IMR-90 (cell line): ENCODE data around the gene PGS1. TPM values are rescaled to one million over a fixed set of nuclear protein-coding genes. Genes with fewer than 3 reads are reported as not detected.

ENCODE experiments used
- ATAC-seq: fragments of 200-7000 bp; cut with Tn5 transposase; 2 replicates; pipeline ENCODE4 v1.9.1; 2020; ENCODE audit warnings: low read depth, mild to moderate bottlenecking, moderate library complexity
- BruUV-seq: library from RNA; stranded (reverse); fragments of 400-500 nt; replicated peaks from 2 replicates; lab custom pipeline; 2021; lab: Mats Ljungman, UMichigan
- CTCF ChIA-PET: fragments of 300-600 bp; formaldehyde crosslinking; extraction: SDS; loops from one replicate; lab custom pipeline; 2021; ENCODE audit warnings: antibody characterized with exemption; lab: Yijun Ruan, JAX
- POLR2A ChIA-PET: fragments of 300-600 bp; sonication (Branson Sonifier 250); formaldehyde crosslinking; loops from one replicate; lab custom pipeline; 2022; ENCODE audit warnings: antibody characterized with exemption; ENCODE audit not compliant: unreplicated experiment; lab: Charles Lee
- DNase-seq: peaks from one replicate; pipeline ENCODE4 v3.0.0; 2013
- H2AFZ ChIP-seq: replicated peaks from 2 replicates; pipeline ENCODE3; 2013; ENCODE audit warnings: low read length, mild to moderate bottlenecking; ENCODE audit not compliant: poor library complexity
- H2AK5ac ChIP-seq: 2 replicates; pipeline ENCODE4 v1.6.1; 2013; ENCODE audit warnings: low read depth, low read length, inconsistent platforms
- H2AK9ac ChIP-seq: replicated peaks from 2 replicates; pipeline ENCODE3; 2013; ENCODE audit warnings: mild to moderate bottlenecking, low read depth, low read length, moderate library complexity; ENCODE audit not compliant: poor library complexity
- H2BK120ac ChIP-seq: 2 replicates; pipeline ENCODE4 v1.6.1; 2013; ENCODE audit warnings: low read depth, low read length, inconsistent platforms
- H2BK15ac ChIP-seq: 3 replicates; pipeline ENCODE4 v1.6.1; 2013; ENCODE audit warnings: low read depth, low read length, inconsistent platforms
- H2BK20ac ChIP-seq: 2 replicates; pipeline ENCODE4 v1.6.1; 2013; ENCODE audit warnings: low read depth, mild to moderate bottlenecking, inconsistent platforms, low read length, moderate library complexity
- H2BK5ac ChIP-seq: 2 replicates; pipeline ENCODE4 v1.6.1; 2013; ENCODE audit warnings: mild to moderate bottlenecking, low read depth, low read length, inconsistent platforms; ENCODE audit not compliant: poor library complexity, severe bottlenecking
- H3K14ac ChIP-seq: replicated peaks from 2 replicates; pipeline ENCODE4 v1.6.1; 2013; ENCODE audit warnings: low read depth, low read length, inconsistent platforms
- H3K18ac ChIP-seq: 2 replicates; pipeline ENCODE4 v1.6.1; 2013; ENCODE audit warnings: low read depth, low read length, control low read depth
- H3K23ac ChIP-seq: 2 replicates; pipeline ENCODE4 v1.6.1; 2013; ENCODE audit warnings: low read depth, low read length, inconsistent platforms
- H3K27ac ChIP-seq: 2 replicates; pipeline ENCODE4 v1.5.1; 2013; ENCODE audit warnings: mild to moderate bottlenecking, control low read depth, low read length; ENCODE audit not compliant: insufficient read depth
- H3K27me3 ChIP-seq: 2 replicates; pipeline ENCODE4 v1.6.1; 2013; ENCODE audit warnings: low read length; ENCODE audit not compliant: control insufficient read depth, insufficient read depth
- H3K36me3 ChIP-seq: 2 replicates; pipeline ENCODE4 v1.6.1; 2013; ENCODE audit warnings: low read length, mixed read lengths; ENCODE audit not compliant: control insufficient read depth, insufficient read depth
- H3K4ac ChIP-seq: 2 replicates; pipeline ENCODE4 v1.6.1; 2013; ENCODE audit warnings: low read depth, low read length, inconsistent platforms
- H3K4me1 ChIP-seq: 2 replicates; pipeline ENCODE4 v1.6.1; 2013; ENCODE audit warnings: low read length, mixed read lengths; ENCODE audit not compliant: control insufficient read depth, insufficient read depth
- H3K4me2 ChIP-seq: 2 replicates; pipeline ENCODE4 v1.6.1; 2013; ENCODE audit warnings: low read depth, mild to moderate bottlenecking, control low read depth, low read length, moderate library complexity
- H3K4me3 ChIP-seq: 2 replicates; pipeline ENCODE4 v1.5.1; 2013; ENCODE audit warnings: low read depth, mild to moderate bottlenecking, control low read depth, low read length, moderate library complexity; ENCODE audit not compliant: insufficient read depth
- H3K56ac ChIP-seq: 2 replicates; pipeline ENCODE4 v1.6.1; 2013; ENCODE audit warnings: low read length, inconsistent platforms; ENCODE audit not compliant: insufficient read depth; ENCODE audit errors: extremely low read depth
- H3K79me1 ChIP-seq, 2 experiments: 2 replicates each; pipeline ENCODE4 v1.6.1; 2013; ENCODE audit warnings: low read length in 2 of 2, inconsistent platforms in 1 of 2, low read depth in 1 of 2
- H3K9ac ChIP-seq: 2 replicates; pipeline ENCODE4 v1.6.1; 2013; ENCODE audit warnings: low read depth, low read length, control low read depth
- H3K9me1 ChIP-seq: 2 replicates; pipeline ENCODE4 v1.6.1; 2013; ENCODE audit warnings: low read length, inconsistent platforms; ENCODE audit not compliant: insufficient read depth
- H3K9me3 ChIP-seq: 2 replicates; pipeline ENCODE4 v1.6.1; 2013; ENCODE audit warnings: low read length; ENCODE audit not compliant: control insufficient read depth, insufficient read depth
- H4K20me1 ChIP-seq: 2 replicates; pipeline ENCODE4 v1.6.1; 2013; ENCODE audit warnings: low read length, inconsistent platforms; ENCODE audit not compliant: insufficient read depth
- H4K5ac ChIP-seq: 2 replicates; pipeline ENCODE4 v1.6.1; 2013; ENCODE audit warnings: mild to moderate bottlenecking, low read depth, low read length, control low read depth
- H4K8ac ChIP-seq, 2 experiments: 2 replicates each; pipeline ENCODE4 v1.6.1; 2013; ENCODE audit warnings: low read depth in 2 of 2, low read length in 2 of 2, control low read depth in 1 of 2, inconsistent platforms in 1 of 2
- H4K91ac ChIP-seq: 2 replicates; pipeline ENCODE4 v1.6.1; 2013; ENCODE audit warnings: low read depth, low read length, inconsistent platforms; ENCODE audit not compliant: insufficient read depth
- BHLHE40 ChIP-seq: fragments of 150-350 bp; IDR thresholded peaks from 2 replicates; pipeline ENCODE4 v1.6.1; 2016; ENCODE audit warnings: mild to moderate bottlenecking, low read depth, low read length
- CEBPB ChIP-seq: IDR thresholded peaks from 2 replicates; pipeline ENCODE4 v1.6.1; 2012; ENCODE audit warnings: low read depth, low read length, improper control_type of control experiment
- MAFK ChIP-seq: IDR thresholded peaks from 2 replicates; pipeline ENCODE4 v1.6.1; 2012; ENCODE audit warnings: low read depth, low read length, improper control_type of control experiment
- NFE2L2 ChIP-seq: fragments of 150-350 bp; IDR thresholded peaks from 2 replicates; pipeline ENCODE4 v1.6.1; 2016; ENCODE audit warnings: low read depth, mild to moderate bottlenecking, low read length
- RAD21 ChIP-seq: IDR thresholded peaks from 2 replicates; pipeline ENCODE4 v1.6.1; 2012; ENCODE audit warnings: low read length, improper control_type of control experiment
- SMC3 ChIP-seq: fragments of 150-350 bp; IDR thresholded peaks from 2 replicates; pipeline ENCODE4 v1.6.1; 2016; ENCODE audit warnings: low read depth, mild to moderate bottlenecking, antibody characterized with exemption, low read length, moderate library complexity
- WGBS, 2 experiments: methylation state at CpG; one replicate each; pipeline versions ENCODE4 v1.1.5 to v1.1.7; 2013; ENCODE audit warnings: missing lambda C conversion rate in 2 of 2; ENCODE audit not compliant: insufficient read length in 1 of 2; ENCODE audit errors: extremely low coverage in 2 of 2; 5-methylcytosine and 5-hydroxymethylcytosine counted together
- dilution Hi-C: fragments of 300-500 bp; cut with HindIII; formaldehyde crosslinking; loops from one replicate; pipeline ENCODE4 v1.14.3; 2018; ENCODE audit warnings: low sequenced_read_pairs; ENCODE audit not compliant: unreplicated experiment
- in situ Hi-C: fragments of 300-500 bp; cut with MboI; formaldehyde crosslinking; loops from 3 replicates; pipeline ENCODE4 v1.14.3; 2019; ENCODE audit warnings: low sequenced_read_pairs, inconsistent platforms, mixed read lengths
- intact Hi-C: fragments of 100-400 bp; cut with micrococcal nuclease; formaldehyde crosslinking; loops from 2 replicates; pipeline ENCODE4 v1.10.0; 2022
- polyA plus RNA-seq, 3 experiments: library from polyadenylated mRNA; depleted of rRNA; stranded (reverse); fragments of >200 nt; gene quantifications; 2 replicates each; pipeline ENCODE4 v1.2.3, GENCODE V29; 2012; ENCODE audit warnings: low replicate concordance in 1 of 3
- total RNA-seq: library from RNA; depleted of rRNA; stranded (reverse); fragments of >200 nt; gene quantifications from 2 replicates; pipeline ENCODE4 v1.2.3, GENCODE V29; 2012
- TF ChIP-seq, protein P1 (sequence below): fragments of 150-350 bp; IDR thresholded peaks from 2 replicates; pipeline ENCODE4 v1.6.1; 2017; ENCODE audit warnings: mild to moderate bottlenecking, antibody characterized with exemption, low read length, low read depth
- TF ChIP-seq, protein P2 (sequence below): fragments of 150-350 bp; IDR thresholded peaks from 2 replicates; pipeline ENCODE4 v1.6.1; 2016; ENCODE audit warnings: low read depth, mild to moderate bottlenecking, low read length, moderate library complexity, borderline replicate concordance

PGS1 gene
- total and polyA plus RNA-seq, 2 of the 4 experiments (the other 2 are of a cell fraction), result 18.5 to 43.2 TPM

DNA sequence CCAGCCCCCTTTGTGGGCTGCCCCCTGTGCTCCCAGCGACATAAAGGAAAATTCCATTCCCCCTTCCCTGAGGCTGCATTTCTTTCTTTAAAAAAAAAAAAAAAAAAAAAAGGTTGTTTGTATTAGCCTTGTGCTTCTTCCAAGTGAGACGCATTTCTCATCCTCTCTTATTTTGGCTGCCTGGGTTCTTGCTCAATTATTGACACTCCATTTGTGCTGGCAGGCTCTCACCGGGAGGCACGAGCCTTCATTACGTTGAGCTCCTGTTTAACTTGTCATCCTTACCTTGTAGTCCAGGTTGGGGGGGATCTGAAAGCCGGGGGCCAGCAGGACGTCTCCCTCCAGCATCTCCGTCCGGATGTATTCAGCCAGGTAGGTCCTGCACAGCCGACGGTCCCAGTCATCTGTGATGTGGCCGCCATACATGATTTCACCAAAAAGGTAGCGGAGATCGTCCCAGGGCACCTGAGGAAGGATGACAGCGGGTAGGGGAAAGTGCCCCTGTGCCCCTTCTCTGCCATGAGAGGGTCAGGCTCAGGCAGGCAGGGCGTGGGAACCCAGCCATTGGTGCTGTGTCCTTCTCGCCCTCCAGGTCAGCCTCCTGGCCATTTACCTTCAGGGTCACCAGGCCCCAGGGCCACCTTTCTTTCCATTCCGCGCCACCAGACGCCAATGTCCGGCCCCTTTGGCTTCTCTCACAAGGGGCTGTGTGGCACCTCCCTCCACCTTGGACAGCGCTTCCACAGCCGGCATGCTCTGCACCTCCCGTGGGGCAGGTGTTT is 50.6 kb downstream of the PGS1 start:
- Histone ChIP-seq H2BK20ac (no peak overlapping the region), H3K23ac (no peak overlapping the region), H2AK9ac (no peak overlapping the region), H3K36me3 (peaks cover 40% of the 10 kb centered on the region), H3K4me2 (no peak overlapping the region; the same call in 1 of the 2 replicates), H3K18ac (no peak overlapping the region; the same call in 1 of the 2 replicates), H3K9me3 (no peaks in the 10 kb centered on the region), H2BK15ac (no peak overlapping the region), H4K91ac (peak overlapping the region; percentile 20; the same call in 1 of the 2 replicates), H3K9ac (peak overlapping the region; percentile 42; the same call in 1 of the 2 replicates), H3K9me1 (peaks cover 3% of the 10 kb centered on the region; the same call in 1 of the 2 replicates), H4K8ac (peak overlapping the region in 1 of 2 experiments; percentile 48; a peak in 1 of 4 replicates), H3K56ac (no peak overlapping the region), H2AFZ (no peak overlapping the region), H3K4ac (no peak overlapping the region), H3K27ac (peak overlapping the region; percentile 65; the same call in 1 of the 2 replicates), H3K27me3 (no peaks in the 10 kb centered on the region), H3K14ac (no peak overlapping the region), H2BK5ac (no peak overlapping the region), H2BK120ac (no peak overlapping the region), H2AK5ac (peak overlapping the region; percentile 9; the same call in 1 of the 2 replicates), H3K79me1 (peaks cover 0 to 15% of the 10 kb centered on the region in 2 experiments; a peak in 1 of 4 replicates), H4K5ac (peak overlapping the region; percentile 13; the same call in 1 of the 2 replicates), H3K4me1 (peaks cover 14% of the 10 kb centered on the region; the same call in 1 of the 2 replicates), H3K4me3 (no peak overlapping the region), H4K20me1 (no peaks in the 10 kb centered on the region)
- peak; percentile 25 for DNase-seq
- BruUV-seq, result no TSS peak
- intact Hi-C loops, result no loop called here
- in situ Hi-C loops, result loop anchor here (10.0 kb wide), 2 partner anchors 134 to 314 kb away; no protein-coding TSS in a partner anchor
- ChIA-PET CTCF (no interaction called here), POLR2A (no interaction called here)
- TF ChIP-seq NFE2L2, result no peak
- TF ChIP-seq RAD21, result no peak
- TF ChIP-seq BHLHE40, result no peak
- 0 out of 2 replicates have a peak, but pooled peaks have one; percentile 26 for TF ChIP-seq CEBPB
- TF ChIP-seq, protein P1, sequence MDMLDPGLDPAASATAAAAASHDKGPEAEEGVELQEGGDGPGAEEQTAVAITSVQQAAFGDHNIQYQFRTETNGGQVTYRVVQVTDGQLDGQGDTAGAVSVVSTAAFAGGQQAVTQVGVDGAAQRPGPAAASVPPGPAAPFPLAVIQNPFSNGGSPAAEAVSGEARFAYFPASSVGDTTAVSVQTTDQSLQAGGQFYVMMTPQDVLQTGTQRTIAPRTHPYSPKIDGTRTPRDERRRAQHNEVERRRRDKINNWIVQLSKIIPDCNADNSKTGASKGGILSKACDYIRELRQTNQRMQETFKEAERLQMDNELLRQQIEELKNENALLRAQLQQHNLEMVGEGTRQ, result no peak
- TF ChIP-seq SMC3, result no peak
- TF ChIP-seq, protein P2, sequence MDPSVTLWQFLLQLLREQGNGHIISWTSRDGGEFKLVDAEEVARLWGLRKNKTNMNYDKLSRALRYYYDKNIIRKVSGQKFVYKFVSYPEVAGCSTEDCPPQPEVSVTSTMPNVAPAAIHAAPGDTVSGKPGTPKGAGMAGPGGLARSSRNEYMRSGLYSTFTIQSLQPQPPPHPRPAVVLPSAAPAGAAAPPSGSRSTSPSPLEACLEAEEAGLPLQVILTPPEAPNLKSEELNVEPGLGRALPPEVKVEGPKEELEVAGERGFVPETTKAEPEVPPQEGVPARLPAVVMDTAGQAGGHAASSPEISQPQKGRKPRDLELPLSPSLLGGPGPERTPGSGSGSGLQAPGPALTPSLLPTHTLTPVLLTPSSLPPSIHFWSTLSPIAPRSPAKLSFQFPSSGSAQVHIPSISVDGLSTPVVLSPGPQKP, result no peak
- no peak for TF ChIP-seq MAFK
- dilution Hi-C loops, result no loop called here
- peak; percentile 28 for ATAC-seq
- WGBS, 2 experiments, result 93% methylated on average over 6 of the region's 24 CpGs; no CpG with 5 or more reads in 1 of the 2 experiments
